AG04449 (cell line): Measurements from ENCODE around the gene UBE2Q1.

ENCODE experiments used
- CTCF ChIA-PET: fragments of 350-600 bp; formaldehyde crosslinking; extraction: SDS; loops from one replicate; lab custom pipeline; 2021; ENCODE audit warnings: antibody characterized with exemption; lab: Yijun Ruan, JAX
- POLR2A ChIA-PET: fragments of 400-600, 350-600 bp; formaldehyde crosslinking; extraction: SDS; loops from one replicate; lab custom pipeline; 2020; ENCODE audit warnings: antibody characterized with exemption, inconsistent platforms; lab: Yijun Ruan, JAX
- DNase-seq: peaks from one replicate; pipeline ENCODE4 v3.0.0-alpha.2; 2010; ENCODE audit warnings: low read depth, low spot score
- H3K4me3 ChIP-seq: 2 replicates; pipeline ENCODE4 v1.5.1; 2011; ENCODE audit warnings: low read depth, mild to moderate bottlenecking, control low read depth, low read length
- TF ChIP-seq, protein P1 (sequence below): IDR thresholded peaks from one replicate; pipeline ENCODE4 v1.5.1; 2011; ENCODE audit warnings: mild to moderate bottlenecking, moderate library complexity, low read length, control low read depth, inconsistent platforms; ENCODE audit not compliant: insufficient read depth; ENCODE audit errors: missing control alignments

The UBE2Q1 gene

DNA sequence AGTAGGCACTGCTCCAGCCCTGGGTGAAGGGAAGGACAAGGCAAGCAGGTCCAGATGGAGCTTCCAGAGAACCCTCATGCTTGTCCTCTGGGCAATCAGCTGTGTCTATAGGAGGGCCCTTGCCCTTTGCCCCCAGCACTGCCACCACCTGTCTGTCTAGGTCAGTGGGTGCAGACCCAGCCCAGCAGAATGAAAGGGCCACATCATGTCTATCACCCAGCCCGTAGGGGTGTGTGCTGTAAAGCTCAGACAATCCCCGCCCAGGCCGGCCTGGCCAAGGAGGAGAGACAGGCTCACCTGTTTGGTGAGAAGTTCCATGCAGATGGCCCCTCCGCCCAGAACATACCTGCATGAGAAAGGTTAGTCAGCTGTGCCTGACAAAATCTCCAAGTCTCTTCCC lies 7.0 kb downstream of the UBE2Q1 start:
- TF ChIP-seq, protein P1, sequence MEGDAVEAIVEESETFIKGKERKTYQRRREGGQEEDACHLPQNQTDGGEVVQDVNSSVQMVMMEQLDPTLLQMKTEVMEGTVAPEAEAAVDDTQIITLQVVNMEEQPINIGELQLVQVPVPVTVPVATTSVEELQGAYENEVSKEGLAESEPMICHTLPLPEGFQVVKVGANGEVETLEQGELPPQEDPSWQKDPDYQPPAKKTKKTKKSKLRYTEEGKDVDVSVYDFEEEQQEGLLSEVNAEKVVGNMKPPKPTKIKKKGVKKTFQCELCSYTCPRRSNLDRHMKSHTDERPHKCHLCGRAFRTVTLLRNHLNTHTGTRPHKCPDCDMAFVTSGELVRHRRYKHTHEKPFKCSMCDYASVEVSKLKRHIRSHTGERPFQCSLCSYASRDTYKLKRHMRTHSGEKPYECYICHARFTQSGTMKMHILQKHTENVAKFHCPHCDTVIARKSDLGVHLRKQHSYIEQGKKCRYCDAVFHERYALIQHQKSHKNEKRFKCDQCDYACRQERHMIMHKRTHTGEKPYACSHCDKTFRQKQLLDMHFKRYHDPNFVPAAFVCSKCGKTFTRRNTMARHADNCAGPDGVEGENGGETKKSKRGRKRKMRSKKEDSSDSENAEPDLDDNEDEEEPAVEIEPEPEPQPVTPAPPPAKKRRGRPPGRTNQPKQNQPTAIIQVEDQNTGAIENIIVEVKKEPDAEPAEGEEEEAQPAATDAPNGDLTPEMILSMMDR = no peak
- no peak overlapping the region for H3K4me3 ChIP-seq
- ChIA-PET CTCF (interaction anchor here (1.1 kb wide), 1 partner anchor 16 kb away, joined by 4 read pairs; the partner anchor contains the start of gene CHRNB2), POLR2A (no interaction called here)
- DNase-seq = no peak

DNA sequence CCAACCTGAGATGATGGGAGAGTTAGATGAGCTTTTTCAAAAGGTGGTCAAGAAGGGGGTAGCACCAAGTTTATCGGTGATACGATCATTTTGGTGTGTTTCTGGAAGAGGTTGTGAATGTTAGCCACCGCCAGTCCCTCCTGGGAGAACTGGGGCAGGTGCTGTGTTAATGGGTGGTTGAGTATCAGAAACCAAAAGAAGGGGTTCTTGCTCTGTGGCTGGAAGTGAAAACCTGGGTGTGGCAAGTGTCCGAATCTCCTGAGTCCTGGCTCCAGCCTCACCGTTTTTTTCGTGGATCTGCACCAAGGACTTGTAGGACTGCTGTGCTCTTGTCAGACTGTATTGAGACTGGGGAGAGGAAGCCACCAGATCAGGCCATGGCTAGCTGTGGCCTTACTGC lies 7.8 kb downstream of the UBE2Q1 start:
- TF ChIP-seq, protein P1 = no peak
- POLR2A ChIA-PET = interaction anchor here (0.6 kb wide), 1 partner anchor 66 kb away, joined by 3 read pairs; no protein-coding TSS in a partner anchor
- no peak overlapping the region for H3K4me3 ChIP-seq
- DNase-seq = no peak
- CTCF ChIA-PET = interaction anchor here (1.6 to 6.6 kb wide), 2 partner anchors 9 to 69 kb away, joined by 7 to 118 read pairs; no protein-coding TSS in a partner anchor

DNA sequence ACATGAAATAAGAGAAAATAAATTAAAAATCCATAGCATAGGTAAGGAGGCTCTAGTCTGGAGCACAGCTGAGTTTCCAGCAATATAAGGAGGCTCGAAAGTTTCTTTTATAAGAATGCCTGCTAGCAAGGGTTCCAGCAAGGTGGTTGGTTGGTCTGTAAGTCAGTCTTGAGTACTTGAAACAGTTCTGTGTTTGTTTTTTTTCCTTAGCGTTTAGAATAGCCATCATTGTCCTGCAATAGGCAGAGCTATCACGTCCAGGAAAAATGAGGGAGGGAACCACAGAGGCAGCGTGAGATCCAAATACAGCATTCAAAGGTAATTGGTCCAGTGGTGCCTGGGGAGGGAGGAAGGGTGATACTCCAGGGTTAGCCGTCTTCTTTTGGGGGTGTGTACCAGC lies 8.4 kb downstream of the UBE2Q1 start:
- TF ChIP-seq, protein P1 = no peak
- POLR2A ChIA-PET = no interaction called here
- no peak for DNase-seq
- CTCF ChIA-PET = interaction anchor here (1.5 to 6.6 kb wide), 3 partner anchors 10 to 68 kb away, joined by 3 to 118 read pairs (median 7); no protein-coding TSS in a partner anchor
- no peak overlapping the region for H3K4me3 ChIP-seq

DNA sequence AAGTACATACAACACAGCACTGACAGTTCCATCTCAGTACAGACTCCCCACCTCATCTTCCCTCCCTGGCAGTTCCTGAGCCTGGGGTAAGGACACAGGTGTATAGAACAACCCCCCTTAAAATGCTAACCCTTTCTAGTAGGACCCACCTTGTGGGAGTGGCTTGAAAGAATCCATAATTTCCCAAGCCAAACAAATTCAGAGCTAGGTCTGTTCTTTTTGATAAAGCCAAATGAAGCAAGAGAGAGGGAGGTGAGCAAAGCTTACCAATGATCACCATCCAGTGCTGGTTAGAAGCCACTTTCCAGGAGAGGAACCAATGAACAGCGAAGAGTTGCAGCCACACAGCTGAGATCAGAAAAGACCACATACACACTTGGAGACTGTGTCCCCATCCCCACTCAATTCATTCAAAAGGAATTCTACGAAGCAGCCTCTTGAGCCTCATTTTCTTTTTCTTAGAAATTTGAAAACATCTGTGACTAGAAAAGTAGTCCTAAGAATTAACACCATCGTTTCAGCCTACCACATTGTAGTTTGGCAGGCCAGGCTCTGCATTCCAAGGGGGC lies 9.2 kb downstream of the UBE2Q1 start:
- TF ChIP-seq, protein P1 = no peak
- no peak overlapping the region for H3K4me3 ChIP-seq
- ChIA-PET POLR2A (no interaction called here), CTCF (interaction anchor here (1.4 to 6.6 kb wide), 4 partner anchors 11 to 224 kb away, joined by 3 to 118 read pairs (median 5); partner anchors contain the start of gene ATP8B2)
- no peak for DNase-seq

DNA sequence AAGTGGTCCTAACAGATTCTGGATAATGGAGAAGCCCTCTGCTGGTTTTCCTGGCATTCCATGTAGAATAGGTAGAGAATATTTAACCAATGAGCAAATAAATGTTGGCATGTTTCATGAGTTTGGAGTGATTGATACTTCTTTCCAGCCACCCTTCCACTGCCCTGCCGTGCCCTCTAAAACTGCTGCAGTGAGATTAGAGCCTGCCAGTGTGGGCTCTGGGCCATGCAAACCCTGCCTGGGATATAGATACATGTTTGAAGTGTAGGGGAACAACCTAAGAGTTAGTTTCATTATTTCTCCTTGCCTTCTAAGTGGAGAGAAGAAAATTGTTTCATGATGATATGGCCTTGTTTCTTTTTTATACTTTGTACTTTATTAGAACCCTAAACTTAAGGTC lies 10.4 kb downstream of the UBE2Q1 start:
- ChIA-PET CTCF (interaction anchor here (1.1 to 6.6 kb wide), 2 partner anchors 13 to 66 kb away, joined by 3 to 118 read pairs; no protein-coding TSS in a partner anchor), POLR2A (no interaction called here)
- DNase-seq = no peak
- H3K4me3 ChIP-seq = no peak overlapping the region
- TF ChIP-seq, protein P1 = no peak

DNA sequence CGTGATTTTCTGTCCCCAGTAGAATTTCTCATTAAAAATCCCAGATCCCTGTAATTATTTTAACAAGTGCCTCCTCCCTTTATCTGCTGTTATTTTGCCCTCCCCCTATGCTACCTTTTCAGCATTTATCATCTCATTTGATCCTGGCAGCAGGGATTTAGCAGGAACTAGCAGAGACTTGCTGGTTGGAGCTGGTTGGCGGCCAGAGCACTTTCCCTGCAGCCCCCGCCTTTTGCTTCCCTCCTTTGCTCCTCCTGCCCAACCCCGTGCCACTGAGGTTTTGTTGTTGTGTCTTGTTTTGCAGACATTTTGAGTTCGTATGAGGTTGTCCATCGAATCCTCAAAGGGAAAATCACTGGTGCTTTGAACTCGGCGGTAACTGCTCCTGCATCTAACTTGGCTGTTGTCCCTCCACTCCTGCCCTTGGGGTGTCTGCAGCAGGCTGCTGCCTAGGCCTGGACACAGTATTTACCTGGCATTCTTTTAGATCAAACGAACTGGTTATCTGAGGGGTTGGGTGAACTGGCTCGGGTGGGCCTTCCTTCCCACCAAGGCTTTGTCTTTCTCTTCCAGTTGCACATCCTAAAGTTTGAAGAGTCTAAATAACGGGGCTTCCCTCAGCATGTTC lies 11.2 kb downstream of the UBE2Q1 start:
- H3K4me3 ChIP-seq = no peak overlapping the region
- POLR2A ChIA-PET = no interaction called here

More for the DNA sequence above, 11.2 kb downstream of the UBE2Q1 start:
- CTCF ChIA-PET = interaction anchor here (0.6 to 6.6 kb wide), 35 partner anchors 9 to 344 kb away, joined by 3 to 118 read pairs (median 3); partner anchors contain the start of gene UBE2Q1
- no peak for DNase-seq
- TF ChIP-seq, protein P1 = no peak
